K562 (cell line): ENCODE results near the gene NR2E1. TPM values are rescaled to one million over a fixed set of nuclear protein-coding genes. Genes with fewer than 3 reads are reported as not detected.

ENCODE experiments used
- ATAC-seq: fragments of 200-7000 bp; cut with Tn5 transposase; 3 replicates; pipeline ENCODE4 v1.9.1; 2020; ENCODE audit warnings: moderate library complexity
- BruUV-seq: library from RNA; stranded (reverse); fragments of 400-500 nt; replicated peaks from 2 replicates; lab custom pipeline; 2021; lab: Mats Ljungman, UMichigan
- CTCF ChIA-PET: fragments of 300-600 bp; formaldehyde crosslinking; extraction: SDS; loops from one replicate; lab custom pipeline; 2021; ENCODE audit warnings: low intra/inter-chr PET ratio; lab: Yijun Ruan, JAX
- POLR2A ChIA-PET: fragments of 300-600, 350-650 bp; sonication (Branson Sonifier 250); formaldehyde crosslinking; extraction: SDS; loops from one replicate; lab custom pipeline; 2021; ENCODE audit warnings: antibody characterized with exemption, inconsistent platforms; lab: Yijun Ruan, JAX
- DNase-seq, 4 experiments: peaks; one replicate each; pipeline versions ENCODE4 v3.0.0 to v3.0.0-alpha.2; 2011 to 2018; ENCODE audit warnings: low spot score in 3 of 4, mixed read lengths in 3 of 4; ENCODE audit errors: extremely low read depth in 1 of 4
- FAIRE-seq: peaks from 2 replicates; lab custom pipeline; 2011; peaks lifted over from hg19 to GRCh38; lab: Jason Lieb, UNC
- H2AFZ ChIP-seq: 2 replicates; pipeline ENCODE4 v1.6.0; 2011; ENCODE audit warnings: low read depth, low read length, control low read depth, inconsistent platforms
- H3K27ac ChIP-seq: fragments of 200-600 bp; 3 replicates; pipeline ENCODE4 v1.8.0; 2011; ENCODE audit warnings: low read depth, mild to moderate bottlenecking, control low read depth, inconsistent platforms, low read length, moderate library complexity, mixed read lengths; ENCODE audit errors: extremely low read depth
- H3K27me3 ChIP-seq, 2 experiments: fragments of 300-600 bp in 1 of 2; 2 replicates in 1 of 2; 3 replicates in 1 of 2; pipeline versions ENCODE4 v1.6.0 to v1.8.0; 2011; ENCODE audit warnings: inconsistent platforms in 2 of 2, low read length in 2 of 2, mild to moderate bottlenecking in 1 of 2, mixed read lengths in 1 of 2, moderate library complexity in 1 of 2; ENCODE audit not compliant: control insufficient read depth in 2 of 2, insufficient read depth in 2 of 2
- H3K36me3 ChIP-seq: fragments of 300-600 bp; 3 replicates; pipeline ENCODE4 v1.8.0; 2011; ENCODE audit warnings: mild to moderate bottlenecking, low read length, inconsistent platforms; ENCODE audit not compliant: control insufficient read depth, insufficient read depth
- H3K4me1 ChIP-seq, 2 experiments: fragments of 200-600 bp in 1 of 2; replicated peaks in 1 of 2; 2 replicates in 1 of 2; 3 replicates in 1 of 2; pipeline versions ENCODE4 v1.5.1 to v1.8.0; 2011; ENCODE audit warnings: inconsistent platforms in 2 of 2, low read length in 2 of 2, mild to moderate bottlenecking in 1 of 2, mixed read lengths in 1 of 2, moderate library complexity in 1 of 2; ENCODE audit not compliant: control insufficient read depth in 2 of 2, insufficient read depth in 2 of 2
- H3K4me2 ChIP-seq: 2 replicates; pipeline ENCODE4 v1.6.1; 2011; ENCODE audit warnings: low read length, control low read depth, inconsistent platforms, mixed read lengths; ENCODE audit not compliant: insufficient read depth
- H3K4me3 ChIP-seq: fragments of 200-600 bp; sonication (generic), shearing (Covaris generic); 2 replicates; pipeline ENCODE4 v1.5.1; 2016; ENCODE audit warnings: control low read depth, inconsistent platforms
- H3K79me2 ChIP-seq: fragments of 200-600 bp; 3 replicates; pipeline ENCODE4 v1.8.0; 2011; ENCODE audit warnings: low read length, inconsistent platforms; ENCODE audit not compliant: control insufficient read depth, insufficient read depth
- H3K9ac ChIP-seq, 2 experiments: 2 replicates each; pipeline versions ENCODE4 v1.6.0 to v1.6.1; 2011; ENCODE audit warnings: low read depth in 2 of 2, low read length in 2 of 2, control low read depth in 1 of 2, inconsistent platforms in 1 of 2, mild to moderate bottlenecking in 1 of 2, mixed read lengths in 1 of 2; ENCODE audit not compliant: insufficient read depth in 1 of 2
- H3K9me1 ChIP-seq: one replicate; pipeline ENCODE4 v1.6.0; 2011; ENCODE audit warnings: inconsistent platforms, mild to moderate bottlenecking, low read length, moderate library complexity; ENCODE audit not compliant: control insufficient read depth, insufficient read depth
- H3K9me3 ChIP-seq: replicated peaks from 2 replicates; pipeline ENCODE4 v1.5.1; 2011; ENCODE audit warnings: low read depth, low read length, inconsistent platforms; ENCODE audit not compliant: control insufficient read depth, insufficient read depth
- H4K20me1 ChIP-seq: replicated peaks from 2 replicates; pipeline ENCODE4 v1.6.1; 2011; ENCODE audit warnings: low read length, inconsistent platforms, mixed read lengths; ENCODE audit not compliant: control insufficient read depth, insufficient read depth
- EHMT2 ChIP-seq: fragments of 450-650 bp; IDR thresholded peaks from 2 replicates; pipeline ENCODE4 v1.6.1; 2018; ENCODE audit warnings: antibody characterized with exemption
- PRDM10 ChIP-seq: fragments of 450-650 bp; IDR thresholded peaks from 2 replicates; pipeline ENCODE4 v1.6.1; 2018; ENCODE audit not compliant: partially characterized antibody
- REST ChIP-seq, 2 experiments: fragments of 450-650 bp; formaldehyde crosslinking in 1 of 2; IDR thresholded peaks; 2 replicates each; pipeline versions ENCODE4 v1.4.0 to v1.6.1; 2014 to 2020; ENCODE audit warnings: mild to moderate bottlenecking in 2 of 2, borderline replicate concordance in 1 of 2, low read depth in 1 of 2
- WGBS: fragments of 100-300 bp; shearing (Covaris generic); methylation state at CpG from one replicate; pipeline ENCODE4 v1.1.6; 2016; ENCODE audit warnings: low coverage, mixed read lengths; ENCODE audit not compliant: insufficient coverage; ENCODE audit errors: missing lambda C conversion rate; 5-methylcytosine and 5-hydroxymethylcytosine counted together
- in situ Hi-C: fragments of 300-500 bp; cut with MboI; formaldehyde crosslinking; loops from 4 replicates; pipeline ENCODE4 v1.15.0; 2018; ENCODE audit warnings: inconsistent platforms, mixed read lengths
- intact Hi-C: fragments of 100-400 bp; cut with micrococcal nuclease; formaldehyde crosslinking; loops from 2 replicates; pipeline ENCODE4 v1.14.2; 2022
- polyA plus RNA-seq, 8 experiments: library from polyadenylated mRNA; depleted of rRNA in 4 of 8; stranded (reverse) in 5 of 8; unstranded in 3 of 8; fragments of >200 nt; fragmentation: Nextera tagmentation in 2 of 8; fragmentation: Illumina TruSeq in 1 of 8; extraction: Ambion mirVana in 2 of 8; extraction: Trizol in 1 of 8; gene quantifications; 2 replicates each; pipeline versions ENCODE4 v1.2.1 to v1.2.3, GENCODE V29; 2011 to 2014; ENCODE audit warnings: inconsistent platforms in 1 of 8, missing spikeins in 1 of 8
- total RNA-seq, 7 experiments: library from RNA; depleted of rRNA in 6 of 7; stranded (reverse); fragments of >200 nt in 6 of 7; fragmentation: Illumina TruSeq in 2 of 7; extraction: Trizol in 2 of 7; gene quantifications; 2 replicates each; pipeline versions ENCODE4 v1.2.1 to v1.2.3, GENCODE V29; 2011 to 2021; ENCODE audit warnings: low replicate concordance in 1 of 7

The NR2E1 gene
- total and polyA plus RNA-seq, 9 of the 15 experiments (the other 6 are each of a cell fraction or from before 2014, with no cell fraction given) = not detected

- TF ChIP-seq REST (IDR thresholded peaks at IDR 0.05; ENCODE audit: borderline replicate concordance) = peak; percentile 32; the same call in 1 of the 2 replicates
- no peak for TF ChIP-seq REST (CRISPR knock-in tag; IDR thresholded peaks at IDR 0.05; ENCODE audit: low read depth)
- TF ChIP-seq, all 486 proteins: peak for 7
Measured at GRCh38 chr6:108145639-108146038, 20.2 kb upstream of the NR2E1 start (continued).

GRCh38 chr6:108152446-108152845, 13.4 kb upstream of the NR2E1 start:
- H3K9me1 ChIP-seq = no peaks in the 10 kb centered on the region
- no peak overlapping the region for H3K4me2 ChIP-seq
- H3K27me3 ChIP-seq = peaks cover 16 to 28% of the 10 kb centered on the region in 2 experiments
- no peaks in the 10 kb centered on the region for H3K79me2 ChIP-seq
- H3K36me3 ChIP-seq = no peaks in the 10 kb centered on the region
- no peak overlapping the region for H3K9ac ChIP-seq
- peaks cover 0 to 5% of the 10 kb centered on the region in 2 experiments; a peak in 2 of 5 replicates for H3K4me1 ChIP-seq
- FAIRE-seq = no peak
- no peak overlapping the region for H3K4me3 ChIP-seq
- POLR2A ChIA-PET = interaction anchor here (0.6 kb wide), 1 partner anchor 25 kb away, joined by 3 read pairs; no protein-coding TSS in a partner anchor
- intact Hi-C loops = no loop called here
- H3K27ac ChIP-seq = no peak overlapping the region
- no peaks in the 10 kb centered on the region for H4K20me1 ChIP-seq
- TF ChIP-seq EHMT2 (no peak), PRDM10 (peak; percentile 90)
- WGBS = 7% methylated on average over 2 of the region's 4 CpGs
- no peak for ATAC-seq
- H2AFZ ChIP-seq = no peak overlapping the region
- in situ Hi-C loops = no loop called here
- no TSS peak for BruUV-seq
- no peak for DNase-seq
- H3K9me3 ChIP-seq = no peaks in the 10 kb centered on the region
- CTCF ChIA-PET = interaction anchor here (0.7 kb wide), 1 partner anchor 80 kb away, joined by 3 read pairs; no protein-coding TSS in a partner anchor
